GM12891 (cell line): ENCODE results near the gene RNF213.

Experiments used
- POLR2AphosphoS5 ChIP-seq: IDR thresholded peaks from 2 replicates; pipeline ENCODE4 v1.6.1; 2011; ENCODE audit warnings: low read depth, low read length, control low read depth
- TAF1 ChIP-seq: IDR thresholded peaks from 2 replicates; pipeline ENCODE4 v1.6.1; 2011; ENCODE audit warnings: low read depth, low read length, control low read depth

GRCh38 chr17:80221351-80222105, 39.1 kb upstream of the RNF213 start:
- no peak for TF ChIP-seq TAF1
- TF ChIP-seq POLR2AphosphoS5: no peak
